ENCODE measurements around the gene IL9.

GRCh38 chr5:135900276-135900675 is 4.6 kb upstream of the IL9 start:
- TF ChIP-seq CTCF (IDR thresholded peaks at IDR 0.05) (no peak), POLR2A (IDR thresholded peaks at IDR 0.05) (no peak)
